Measurements from ENCODE around the gene RBMS2.

- TF ChIP-seq CTCF (IDR thresholded peaks at IDR 0.05) (no peak), POLR2A (IDR thresholded peaks at IDR 0.05) (no peak), EP300 (IDR thresholded peaks at IDR 0.05) (no peak)
Measured at GRCh38 chr12:56641219-56641618, 119.6 kb downstream of the RBMS2 start.
